Suprapubic skin (tissue), 4 donors: ENCODE results near the gene ING5. TPM values are rescaled to one million over a fixed set of nuclear protein-coding genes. Genes with fewer than 3 reads are reported as not detected.
A peak's percentile ranks its signal among the peaks of the same experiment; 100 is the strongest.
"Not testable (repeated sequence)": the region's sequence is repeated elsewhere in the genome, so short reads cannot be mapped to it uniquely, and the experiment has no call there.

ENCODE experiments used
- DNase-seq, 2 donors: peaks; one replicate each; pipeline ENCODE4 v3.0.0-alpha.2; 2019; ENCODE audit warnings: low spot score in 2 of 2
- H3K27ac ChIP-seq: fragments of 200-600 bp; sonication (generic); one replicate; pipeline ENCODE4 v1.5.1; 2019
- H3K27me3 ChIP-seq: fragments of 200-600 bp; sonication (generic); one replicate; pipeline ENCODE4 v1.5.1; 2019
- H3K36me3 ChIP-seq: fragments of 200-600 bp; sonication (generic); one replicate; pipeline ENCODE4 v1.5.1; 2019
- H3K4me1 ChIP-seq: fragments of 200-600 bp; sonication (generic); one replicate; pipeline ENCODE4 v1.5.1; 2019
- H3K4me3 ChIP-seq: fragments of 200-600 bp; sonication (generic); one replicate; pipeline ENCODE4 v1.5.1; 2019; ENCODE audit warnings: mild to moderate bottlenecking
- H3K9me3 ChIP-seq: fragments of 200-600 bp; sonication (generic); one replicate; pipeline ENCODE4 v1.5.1; 2019
- EP300 ChIP-seq: sonication (generic); formaldehyde crosslinking; IDR thresholded peaks from one replicate; pipeline ENCODE4 v1.6.1; 2017; ENCODE audit warnings: antibody characterized with exemption
- POLR2A ChIP-seq, 2 donors: fragments of 450-650 bp; IDR thresholded peaks; one replicate each; pipeline ENCODE4 v1.6.1; 2017; ENCODE audit warnings: antibody characterized with exemption in 2 of 2, mild to moderate bottlenecking in 2 of 2, moderate library complexity in 2 of 2
- POLR2AphosphoS5 ChIP-seq, 3 donors: sonication (generic); formaldehyde crosslinking; IDR thresholded peaks; one replicate each; pipeline ENCODE4 v1.6.1; 2017; ENCODE audit warnings: antibody characterized with exemption in 3 of 3
- WGBS: methylation state at CpG from one replicate; pipeline ENCODE4 v1.1.5; 2018; 5-methylcytosine and 5-hydroxymethylcytosine counted together
- total RNA-seq, 4 donors: library from RNA; depleted of rRNA; stranded (reverse); fragments of >200 nt; gene quantifications; one replicate each; pipeline ENCODE4 v1.1.0, GENCODE V29; 2016
- TF ChIP-seq, protein P1 (sequence below), 2 donors: fragments of 200-600 bp in 1 of 2; fragments of 450-650 bp in 1 of 2; sonication (generic) in 1 of 2; IDR thresholded peaks; one replicate each; pipeline ENCODE4 v1.5.1; 2016 to 2019; ENCODE audit warnings: antibody characterized with exemption in 2 of 2, mild to moderate bottlenecking in 1 of 2, moderate library complexity in 1 of 2

The ING5 gene
- total RNA-seq, 4 donors from 2014 or later: 32.1 to 94.9 (median 46.4) TPM

GRCh38 chr2:241755777-241756176 is 53.9 kb downstream of the ING5 start:
- peaks cover 82% of the 10 kb centered on the region for H3K36me3 ChIP-seq
- H3K27ac ChIP-seq: no peak overlapping the region
- no peak overlapping the region for H3K4me3 ChIP-seq
- H3K9me3 ChIP-seq: no peaks in the 10 kb centered on the region
- no peaks in the 10 kb centered on the region for H3K4me1 ChIP-seq
- 96% methylated on average over 10 of the region's 27 CpGs for WGBS
- peak in 1 of 2 donors; percentile 74 for DNase-seq
- H3K27me3 ChIP-seq: no peaks in the 10 kb centered on the region
- TF ChIP-seq POLR2AphosphoS5 (IDR thresholded peaks at IDR 0.05) (no peak), EP300 (no peak), POLR2A (IDR thresholded peaks at IDR 0.05) (no peak)
- TF ChIP-seq, protein P1, sequence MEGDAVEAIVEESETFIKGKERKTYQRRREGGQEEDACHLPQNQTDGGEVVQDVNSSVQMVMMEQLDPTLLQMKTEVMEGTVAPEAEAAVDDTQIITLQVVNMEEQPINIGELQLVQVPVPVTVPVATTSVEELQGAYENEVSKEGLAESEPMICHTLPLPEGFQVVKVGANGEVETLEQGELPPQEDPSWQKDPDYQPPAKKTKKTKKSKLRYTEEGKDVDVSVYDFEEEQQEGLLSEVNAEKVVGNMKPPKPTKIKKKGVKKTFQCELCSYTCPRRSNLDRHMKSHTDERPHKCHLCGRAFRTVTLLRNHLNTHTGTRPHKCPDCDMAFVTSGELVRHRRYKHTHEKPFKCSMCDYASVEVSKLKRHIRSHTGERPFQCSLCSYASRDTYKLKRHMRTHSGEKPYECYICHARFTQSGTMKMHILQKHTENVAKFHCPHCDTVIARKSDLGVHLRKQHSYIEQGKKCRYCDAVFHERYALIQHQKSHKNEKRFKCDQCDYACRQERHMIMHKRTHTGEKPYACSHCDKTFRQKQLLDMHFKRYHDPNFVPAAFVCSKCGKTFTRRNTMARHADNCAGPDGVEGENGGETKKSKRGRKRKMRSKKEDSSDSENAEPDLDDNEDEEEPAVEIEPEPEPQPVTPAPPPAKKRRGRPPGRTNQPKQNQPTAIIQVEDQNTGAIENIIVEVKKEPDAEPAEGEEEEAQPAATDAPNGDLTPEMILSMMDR (IDR thresholded peaks at IDR 0.05): no peak

DNA sequence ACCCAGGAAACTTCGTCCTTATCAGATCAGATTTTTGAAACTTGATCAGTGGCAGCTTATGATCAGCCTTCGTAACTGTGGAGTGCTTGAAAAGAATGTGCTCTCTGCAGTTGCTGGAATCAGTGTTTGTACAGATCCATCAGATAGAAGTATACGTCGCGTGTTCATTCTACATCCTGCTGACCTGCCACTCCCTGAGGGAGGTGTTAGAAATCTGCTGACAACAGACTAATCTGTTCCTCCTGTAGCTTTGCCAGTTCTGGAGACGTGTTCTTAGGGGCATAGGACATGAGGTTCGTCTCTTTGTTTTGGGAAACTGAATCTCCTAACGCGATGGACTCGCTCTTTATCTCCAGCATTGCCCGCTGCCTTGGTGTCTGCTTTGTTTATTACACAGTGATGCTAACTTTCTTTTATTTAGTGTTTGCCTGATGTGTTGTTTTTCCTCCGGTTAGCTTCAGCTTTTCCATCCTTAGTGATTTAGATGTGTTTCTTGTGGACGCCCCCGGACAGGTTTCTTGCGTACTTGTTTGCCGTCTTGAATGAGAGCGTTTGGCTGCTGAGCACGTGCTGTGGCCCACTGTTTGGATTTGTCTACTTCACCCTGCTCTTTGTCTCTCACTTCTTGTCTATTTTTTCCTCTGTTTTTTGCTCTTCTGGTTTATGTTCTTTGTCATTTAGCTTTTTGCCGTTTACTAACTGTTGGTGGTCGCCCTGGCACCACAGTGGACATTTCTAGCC is 57.4 kb downstream of the ING5 start:
- WGBS: 85% methylated on average over 20 of the region's 20 CpGs
- Histone ChIP-seq H3K4me3 (no peak overlapping the region), H3K36me3 (peaks cover 60% of the 10 kb centered on the region), H3K4me1 (no peaks in the 10 kb centered on the region), H3K27ac (no peak overlapping the region), H3K27me3 (no peaks in the 10 kb centered on the region), H3K9me3 (no peaks in the 10 kb centered on the region)
- TF ChIP-seq EP300: no peak
- TF ChIP-seq, protein P1 (IDR thresholded peaks at IDR 0.05): no peak
- no peak for TF ChIP-seq POLR2AphosphoS5 (IDR thresholded peaks at IDR 0.05)
- DNase-seq: no peak

GRCh38 chr2:241759893-241760292 is 58.1 kb downstream of the ING5 start:
- H3K4me1 ChIP-seq, H3K9me3 ChIP-seq, H3K27me3 ChIP-seq, H3K4me3 ChIP-seq, H3K27ac ChIP-seq: not testable (repeated sequence)
- H3K36me3 ChIP-seq: peaks cover 54% of the 10 kb centered on the region
- 94% methylated on average over 12 of the region's 16 CpGs for WGBS
- DNase-seq: peak in 1 of 2 donors; percentile 16

DNA sequence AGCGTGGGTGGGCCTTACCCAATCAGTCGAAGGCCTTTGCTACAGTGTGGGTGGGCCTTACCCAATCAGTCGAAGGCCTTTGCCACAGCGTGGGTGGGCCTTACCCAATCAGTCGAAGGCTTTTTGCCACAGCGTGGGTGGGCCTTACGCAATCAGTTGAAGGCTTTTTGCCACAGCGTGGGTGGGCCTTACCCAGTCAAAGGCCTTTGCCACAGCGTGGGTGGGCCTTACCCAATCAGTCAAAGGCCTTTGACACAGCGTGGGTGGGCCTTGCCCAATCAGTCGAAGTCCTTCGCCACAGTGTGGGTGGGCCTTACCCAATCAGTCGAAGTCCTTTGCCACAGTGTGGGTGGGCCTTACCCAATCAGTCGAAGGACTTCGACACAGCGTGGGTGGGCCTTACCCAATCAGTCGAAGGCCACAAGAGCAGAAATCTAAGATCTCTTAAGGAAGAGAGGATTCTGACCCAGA is 58.5 kb downstream of the ING5 start:
- 97% methylated on average over 6 of the region's 17 CpGs for WGBS
- Histone ChIP-seq H3K27ac (no peak overlapping the region), H3K4me1 (no peaks in the 10 kb centered on the region), H3K9me3 (no peaks in the 10 kb centered on the region), H3K27me3 (no peaks in the 10 kb centered on the region), H3K4me3 (no peak overlapping the region), H3K36me3 (peaks cover 50% of the 10 kb centered on the region)
- peak in 1 of 2 donors; percentile 59 for DNase-seq
- TF ChIP-seq POLR2A (IDR thresholded peaks at IDR 0.05) (no peak), EP300 (no peak), POLR2AphosphoS5 (IDR thresholded peaks at IDR 0.05) (no peak)
- TF ChIP-seq, protein P1 (IDR thresholded peaks at IDR 0.05): no peak

DNA sequence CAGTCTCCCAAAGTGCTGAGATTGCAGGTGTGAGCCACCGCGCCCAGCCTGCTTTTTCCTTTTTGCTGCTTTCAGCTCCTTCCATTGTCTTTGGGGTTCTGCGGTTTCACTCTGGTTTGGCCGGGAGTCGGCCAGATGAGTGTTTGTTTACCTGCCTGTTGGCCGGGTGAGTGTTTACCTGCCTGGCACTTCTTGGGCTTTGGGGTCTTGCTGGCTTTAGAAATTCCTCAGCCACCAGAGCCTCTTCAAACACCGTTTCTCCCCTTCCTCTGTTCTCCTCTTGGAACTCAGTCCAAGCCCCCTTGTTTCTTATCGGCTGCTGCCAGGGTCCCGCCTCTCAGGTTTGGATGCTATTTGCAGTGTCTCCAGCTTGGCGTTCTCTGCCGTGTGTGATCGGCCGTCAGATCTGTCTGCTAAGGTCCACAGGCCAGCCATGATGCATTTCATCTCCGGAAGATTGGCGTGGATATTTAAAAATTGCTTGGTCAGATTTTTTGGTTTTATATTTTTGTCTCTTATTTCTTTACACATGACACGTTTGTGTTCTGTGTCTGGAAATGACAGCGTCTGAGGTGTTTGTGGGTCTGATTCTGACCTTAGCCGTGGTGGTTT is 60.6 kb downstream of the ING5 start:
- peaks cover 29% of the 10 kb centered on the region for H3K36me3 ChIP-seq
- H3K4me3 ChIP-seq: no peak overlapping the region
- 64% methylated on average over 18 of the region's 18 CpGs for WGBS
- H3K4me1 ChIP-seq: no peaks in the 10 kb centered on the region
- H3K27me3 ChIP-seq: no peaks in the 10 kb centered on the region
- no peak for TF ChIP-seq POLR2A (IDR thresholded peaks at IDR 0.05)
- TF ChIP-seq EP300: no peak
- TF ChIP-seq POLR2AphosphoS5 (IDR thresholded peaks at IDR 0.05): no peak
- TF ChIP-seq, protein P1 (IDR thresholded peaks at IDR 0.05): no peak
- DNase-seq: peak in 1 of 2 donors; percentile 65
- H3K27ac ChIP-seq: no peak overlapping the region
- H3K9me3 ChIP-seq: no peaks in the 10 kb centered on the region
